Neural progenitor cell (in vitro differentiated cells): ENCODE data around the gene TRAPPC11. TPM values are rescaled to one million over a fixed set of nuclear protein-coding genes. Genes with fewer than 3 reads are reported as not detected.

Experiments
- DNase-seq: peaks from one replicate; pipeline ENCODE4 v3.0.0-alpha.2; 2016; ENCODE audit warnings: low spot score
- H2AFZ ChIP-seq: fragments of 200-600 bp; sonication (generic); replicated peaks from 2 replicates; pipeline ENCODE4 v1.6.1; 2016; ENCODE audit warnings: antibody characterized with exemption
- H3F3A ChIP-seq: fragments of 200-600 bp; sonication (generic); 2 replicates; pipeline ENCODE4 v1.6.1; 2016; ENCODE audit warnings: antibody characterized with exemption, low read depth
- H3K27ac ChIP-seq: fragments of 200-600 bp; sonication (generic); 2 replicates; pipeline ENCODE4 v1.5.1; 2016; ENCODE audit warnings: mild to moderate bottlenecking
- H3K27me3 ChIP-seq: fragments of 200-600 bp; sonication (generic); 2 replicates; pipeline ENCODE4 v1.6.1; 2016; ENCODE audit warnings: mild to moderate bottlenecking, moderate library complexity
- H3K36me3 ChIP-seq: fragments of 200-600 bp; sonication (generic); 2 replicates; pipeline ENCODE4 v1.5.1; 2016
- H3K4me1 ChIP-seq: fragments of 200-600 bp; sonication (generic); 2 replicates; pipeline ENCODE4 v1.6.1; 2016; ENCODE audit warnings: mixed run types
- H3K4me2 ChIP-seq: fragments of 200-600 bp; sonication (generic); 2 replicates; pipeline ENCODE4 v1.6.1; 2016
- H3K4me3 ChIP-seq: fragments of 200-600 bp; sonication (generic); 2 replicates; pipeline ENCODE4 v1.5.1; 2016
- H3K79me2 ChIP-seq: fragments of 200-600 bp; sonication (generic); 2 replicates; pipeline ENCODE4 v1.6.1; 2016; ENCODE audit warnings: low read depth
- H3K9ac ChIP-seq: fragments of 200-600 bp; sonication (generic); 2 replicates; pipeline ENCODE4 v1.6.1; 2016
- H3K9me3 ChIP-seq: fragments of 200-600 bp; sonication (generic); 2 replicates; pipeline ENCODE4 v1.5.1; 2016; ENCODE audit warnings: low read depth
- H4K20me1 ChIP-seq: fragments of 200-600 bp; sonication (generic); 2 replicates; pipeline ENCODE4 v1.6.1; 2016; ENCODE audit warnings: low read depth
- H3K27ac Mint-ChIP-seq: 3 replicates; pipeline ENCODE4 v1.8.0; 2021; ENCODE audit warnings: mixed read lengths
- H3K27me3 Mint-ChIP-seq: 2 replicates; pipeline ENCODE4 v1.8.0; 2022; ENCODE audit warnings: low read depth, mild to moderate bottlenecking, inconsistent platforms, moderate library complexity, mixed read lengths; ENCODE audit not compliant: insufficient read depth
- H3K36me3 Mint-ChIP-seq: 3 replicates; pipeline ENCODE4 v1.8.0; 2021; ENCODE audit warnings: mixed read lengths
- H3K4me1 Mint-ChIP-seq: 3 replicates; pipeline ENCODE4 v1.8.0; 2021; ENCODE audit warnings: mixed read lengths
- H3K4me3 Mint-ChIP-seq: 3 replicates; pipeline ENCODE4 v1.8.0; 2021; ENCODE audit warnings: mild to moderate bottlenecking, moderate library complexity, mixed read lengths
- H3K9me3 Mint-ChIP-seq: 3 replicates; pipeline ENCODE4 v1.8.0; 2020; ENCODE audit warnings: mixed read lengths
- EZH2 ChIP-seq: fragments of 200-600 bp; sonication (generic); IDR thresholded peaks from 2 replicates; pipeline ENCODE4 v1.6.1; 2017; ENCODE audit warnings: antibody characterized with exemption, mild to moderate bottlenecking, moderate library complexity
- EZH2phosphoT487 ChIP-seq: fragments of 200-600 bp; sonication (generic); IDR thresholded peaks from 2 replicates; pipeline ENCODE4 v1.6.1; 2017; ENCODE audit warnings: antibody characterized with exemption
- total RNA-seq: library from RNA; depleted of rRNA; stranded (reverse); fragments of >200 nt; gene quantifications from 2 replicates; pipeline ENCODE4 v1.2.3, GENCODE V29; 2015; ENCODE audit warnings: low replicate concordance
- TF ChIP-seq, protein P1 (sequence below): fragments of 200-600 bp; sonication (generic); IDR thresholded peaks from 2 replicates; pipeline ENCODE4 v1.5.1; 2017; ENCODE audit warnings: antibody characterized with exemption, mild to moderate bottlenecking

TRAPPC11 gene
- total RNA-seq, 1 donor from 2014 or later: 110 TPM

DNA sequence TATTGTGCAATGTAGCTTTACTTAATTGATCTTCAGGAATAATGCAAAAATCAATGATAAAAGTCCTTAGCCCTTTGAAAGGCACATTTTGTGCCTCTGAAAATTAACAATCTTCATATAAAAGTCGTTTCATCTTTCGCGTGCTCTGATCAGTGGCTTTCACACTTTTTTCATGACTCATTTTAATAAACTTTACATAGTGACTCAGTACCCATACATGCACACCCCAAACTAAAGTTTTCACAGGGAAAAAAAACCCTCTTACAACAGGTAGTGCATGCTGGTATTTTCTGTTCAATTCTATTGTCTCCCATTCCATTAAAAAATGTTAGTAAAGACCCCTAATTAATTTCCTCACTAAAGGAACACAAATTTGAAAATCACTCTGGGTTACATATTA lies 21.6 kb upstream of the TRAPPC11 start:
- Histone ChIP-seq H3K4me1 (peaks cover 15% of the 10 kb centered on the region), H3K36me3 (no peaks in the 10 kb centered on the region), H3K4me2 (no peak overlapping the region), H3K79me2 (no peaks in the 10 kb centered on the region), H3K27ac (no peak overlapping the region), H3K9me3 (no peaks in the 10 kb centered on the region), H3K9ac (no peak overlapping the region), H2AFZ (no peak overlapping the region), H3F3A (peaks cover 12% of the 10 kb centered on the region), H3K4me3 (no peak overlapping the region), H3K27me3 (no peaks in the 10 kb centered on the region), H4K20me1 (no peaks in the 10 kb centered on the region)
- TF ChIP-seq EZH2phosphoT487 (no peak), EZH2 (no peak)
- TF ChIP-seq, protein P1, sequence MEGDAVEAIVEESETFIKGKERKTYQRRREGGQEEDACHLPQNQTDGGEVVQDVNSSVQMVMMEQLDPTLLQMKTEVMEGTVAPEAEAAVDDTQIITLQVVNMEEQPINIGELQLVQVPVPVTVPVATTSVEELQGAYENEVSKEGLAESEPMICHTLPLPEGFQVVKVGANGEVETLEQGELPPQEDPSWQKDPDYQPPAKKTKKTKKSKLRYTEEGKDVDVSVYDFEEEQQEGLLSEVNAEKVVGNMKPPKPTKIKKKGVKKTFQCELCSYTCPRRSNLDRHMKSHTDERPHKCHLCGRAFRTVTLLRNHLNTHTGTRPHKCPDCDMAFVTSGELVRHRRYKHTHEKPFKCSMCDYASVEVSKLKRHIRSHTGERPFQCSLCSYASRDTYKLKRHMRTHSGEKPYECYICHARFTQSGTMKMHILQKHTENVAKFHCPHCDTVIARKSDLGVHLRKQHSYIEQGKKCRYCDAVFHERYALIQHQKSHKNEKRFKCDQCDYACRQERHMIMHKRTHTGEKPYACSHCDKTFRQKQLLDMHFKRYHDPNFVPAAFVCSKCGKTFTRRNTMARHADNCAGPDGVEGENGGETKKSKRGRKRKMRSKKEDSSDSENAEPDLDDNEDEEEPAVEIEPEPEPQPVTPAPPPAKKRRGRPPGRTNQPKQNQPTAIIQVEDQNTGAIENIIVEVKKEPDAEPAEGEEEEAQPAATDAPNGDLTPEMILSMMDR: no peak
- Mint-ChIP-seq H3K4me1 (peaks cover 28% of the 10 kb centered on the region), H3K27ac (no peak overlapping the region), H3K27me3 (no peaks in the 10 kb centered on the region), H3K4me3 (no peak overlapping the region), H3K36me3 (peaks cover 7% of the 10 kb centered on the region), H3K9me3 (no peaks in the 10 kb centered on the region)
- no peak for DNase-seq

DNA sequence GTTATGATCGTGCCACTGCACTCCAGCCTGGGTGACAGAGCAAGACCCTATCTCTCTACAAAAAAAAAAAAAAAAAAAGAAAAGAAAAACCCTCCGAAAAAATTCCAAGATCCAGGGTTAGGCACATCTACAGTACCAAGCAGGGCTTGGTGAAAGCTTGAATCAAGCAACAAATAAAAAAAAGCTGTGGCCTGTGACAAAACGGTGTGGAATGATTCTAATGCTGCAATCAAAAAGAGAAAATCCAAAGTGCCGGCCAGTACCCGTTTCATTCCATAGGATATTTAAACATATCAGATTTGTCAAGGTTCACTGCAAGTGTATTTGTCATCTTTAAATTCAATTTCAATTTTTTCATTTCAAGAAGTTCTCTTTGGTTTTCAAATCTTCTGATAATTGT lies 20.7 kb upstream of the TRAPPC11 start:
- no peaks in the 10 kb centered on the region for H4K20me1 ChIP-seq
- no peaks in the 10 kb centered on the region for H3K79me2 ChIP-seq
- no peak overlapping the region for H3K27ac Mint-ChIP-seq
- no peaks in the 10 kb centered on the region for H3K9me3 Mint-ChIP-seq
- H3K4me3 Mint-ChIP-seq: no peak overlapping the region
- H3K27me3 Mint-ChIP-seq: no peaks in the 10 kb centered on the region
- H2AFZ ChIP-seq: no peak overlapping the region
- DNase-seq: no peak
- no peak overlapping the region for H3K27ac ChIP-seq
- peaks cover 7% of the 10 kb centered on the region for H3K36me3 Mint-ChIP-seq
- no peaks in the 10 kb centered on the region for H3K9me3 ChIP-seq
- no peak overlapping the region for H3K4me2 ChIP-seq
- H3K4me3 ChIP-seq: no peak overlapping the region
- peaks cover 12% of the 10 kb centered on the region for H3F3A ChIP-seq
- no peak overlapping the region for H3K9ac ChIP-seq
- H3K36me3 ChIP-seq: no peaks in the 10 kb centered on the region
- TF ChIP-seq EZH2phosphoT487 (no peak), EZH2 (no peak)
- TF ChIP-seq, protein P1: no peak
- H3K4me1 Mint-ChIP-seq: peaks cover 23% of the 10 kb centered on the region
- peaks cover 15% of the 10 kb centered on the region for H3K4me1 ChIP-seq
- no peaks in the 10 kb centered on the region for H3K27me3 ChIP-seq

DNA sequence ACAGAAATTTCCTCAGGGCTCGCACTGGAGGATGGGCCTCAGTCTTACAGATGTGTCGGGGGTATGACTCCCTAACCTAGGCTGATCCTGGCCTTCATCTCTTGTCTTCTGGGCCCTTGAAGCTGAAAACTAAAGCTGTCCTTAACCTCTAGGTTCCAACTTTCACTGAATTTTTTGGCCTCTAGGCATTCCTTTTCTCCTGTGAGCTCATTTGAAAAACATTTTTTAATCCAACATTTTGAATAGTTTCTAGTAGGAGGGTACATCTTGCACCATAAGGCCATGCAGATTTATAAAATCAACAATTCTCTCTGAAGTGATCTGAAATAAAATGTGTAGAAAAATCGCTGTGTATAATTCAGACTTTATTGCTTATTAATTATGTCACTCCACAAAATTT lies 19.8 kb upstream of the TRAPPC11 start:
- Histone ChIP-seq H2AFZ (no peak overlapping the region), H3K4me3 (no peak overlapping the region), H4K20me1 (no peaks in the 10 kb centered on the region), H3K9ac (no peak overlapping the region), H3K79me2 (no peaks in the 10 kb centered on the region), H3F3A (peaks cover 12% of the 10 kb centered on the region), H3K27ac (no peak overlapping the region), H3K27me3 (no peaks in the 10 kb centered on the region), H3K36me3 (no peaks in the 10 kb centered on the region), H3K9me3 (no peaks in the 10 kb centered on the region), H3K4me1 (peaks cover 15% of the 10 kb centered on the region), H3K4me2 (no peak overlapping the region)
- no peaks in the 10 kb centered on the region for H3K9me3 Mint-ChIP-seq
- DNase-seq: no peak
- no peak overlapping the region for H3K4me3 Mint-ChIP-seq
- H3K27ac Mint-ChIP-seq: no peak overlapping the region
- H3K36me3 Mint-ChIP-seq: peaks cover 13% of the 10 kb centered on the region
- TF ChIP-seq EZH2 (no peak), EZH2phosphoT487 (no peak)
- TF ChIP-seq, protein P1: no peak
- H3K27me3 Mint-ChIP-seq: no peaks in the 10 kb centered on the region
- peaks cover 20% of the 10 kb centered on the region for H3K4me1 Mint-ChIP-seq
